SK-N-SH (cell line): ENCODE results near the gene GNS.

ENCODE experiments used
- CTCF ChIP-seq: fragments of 200-600 bp; sonication (generic); IDR thresholded peaks from 2 replicates; pipeline ENCODE4 v1.6.1; 2017; ENCODE audit warnings: antibody characterized with exemption, mild to moderate bottlenecking, moderate library complexity
- EP300 ChIP-seq, 2 experiments: IDR thresholded peaks; 2 replicates each; pipeline versions ENCODE4 v1.4.0 to v1.6.1; 2012; ENCODE audit warnings: borderline replicate concordance in 1 of 2, low read depth in 1 of 2, low read length in 1 of 2
- EZH2phosphoT487 ChIP-seq: fragments of 200-600 bp; sonication (generic); IDR thresholded peaks from 2 replicates; pipeline ENCODE4 v1.6.1; 2017; ENCODE audit warnings: low read depth, mixed run types, mild to moderate bottlenecking, antibody characterized with exemption, moderate library complexity, borderline replicate concordance
- FOSL2 ChIP-seq: IDR thresholded peaks from 2 replicates; pipeline ENCODE4 v1.4.0; 2012; ENCODE audit warnings: low read depth, mild to moderate bottlenecking, moderate library complexity, borderline replicate concordance
- MEF2A ChIP-seq: IDR thresholded peaks from 2 replicates; pipeline ENCODE4 v1.4.0; 2012; ENCODE audit warnings: low read depth, borderline replicate concordance
- NRF1 ChIP-seq: IDR thresholded peaks from 2 replicates; pipeline ENCODE4 v1.6.1; 2012; ENCODE audit warnings: low read depth, mild to moderate bottlenecking, low read length
- POLR2AphosphoS5 ChIP-seq: IDR thresholded peaks from 2 replicates; pipeline ENCODE4 v1.6.1; 2012; ENCODE audit warnings: low read depth, low read length
- RAD21 ChIP-seq: IDR thresholded peaks from 2 replicates; pipeline ENCODE4 v1.6.1; 2012; ENCODE audit warnings: mild to moderate bottlenecking, low read length
- RFX5 ChIP-seq: IDR thresholded peaks from 2 replicates; pipeline ENCODE4 v1.6.1; 2012; ENCODE audit warnings: mild to moderate bottlenecking, improper control_type of control experiment, low read length
- TEAD4 ChIP-seq: IDR thresholded peaks from 2 replicates; pipeline ENCODE4 v1.4.0; 2012; ENCODE audit warnings: mild to moderate bottlenecking, borderline replicate concordance; ENCODE audit not compliant: insufficient read depth
- USF1 ChIP-seq: IDR thresholded peaks from 2 replicates; pipeline ENCODE4 v1.4.0; 2012; ENCODE audit warnings: low read depth, borderline replicate concordance
- YY1 ChIP-seq: IDR thresholded peaks from 2 replicates; pipeline ENCODE4 v1.4.0; 2012; ENCODE audit warnings: low read depth, mild to moderate bottlenecking

GRCh38 chr12:64743206-64743605 is 16.0 kb downstream of the GNS start:
- TF ChIP-seq NRF1 (no peak), RAD21 (no peak), MEF2A (no peak), RFX5 (no peak), USF1 (no peak), CTCF (no peak), POLR2AphosphoS5 (no peak), YY1 (no peak), FOSL2 (no peak), EZH2phosphoT487 (no peak), EP300 (IDR thresholded peaks at IDR 0.05; ENCODE audit: borderline replicate concordance in 1 of 2, low read depth in 1 of 2, low read length in 1 of 2) (no peak), TEAD4 (no peak)
